Measurements from ENCODE around the gene ARL15.

DNA sequence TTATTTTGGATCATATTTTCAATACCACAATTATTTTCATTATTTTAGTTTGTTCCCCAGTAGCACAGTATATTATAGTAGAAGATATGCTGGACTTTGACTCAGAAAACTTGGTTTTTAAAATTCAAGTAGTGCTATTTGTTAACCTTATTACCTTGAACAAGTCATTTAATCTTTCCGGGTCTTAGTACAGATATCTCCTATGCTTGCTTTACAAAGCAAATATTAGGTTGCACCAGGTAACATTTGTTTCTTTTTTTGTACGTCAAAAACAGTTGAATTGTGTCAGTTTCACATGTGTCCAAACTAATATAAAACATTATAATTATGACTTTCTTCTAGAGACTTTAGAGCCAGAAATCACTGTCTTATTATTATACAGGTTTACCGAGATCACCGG is 338.1 kb downstream of the ARL15 start:
- TF ChIP-seq, protein P1, sequence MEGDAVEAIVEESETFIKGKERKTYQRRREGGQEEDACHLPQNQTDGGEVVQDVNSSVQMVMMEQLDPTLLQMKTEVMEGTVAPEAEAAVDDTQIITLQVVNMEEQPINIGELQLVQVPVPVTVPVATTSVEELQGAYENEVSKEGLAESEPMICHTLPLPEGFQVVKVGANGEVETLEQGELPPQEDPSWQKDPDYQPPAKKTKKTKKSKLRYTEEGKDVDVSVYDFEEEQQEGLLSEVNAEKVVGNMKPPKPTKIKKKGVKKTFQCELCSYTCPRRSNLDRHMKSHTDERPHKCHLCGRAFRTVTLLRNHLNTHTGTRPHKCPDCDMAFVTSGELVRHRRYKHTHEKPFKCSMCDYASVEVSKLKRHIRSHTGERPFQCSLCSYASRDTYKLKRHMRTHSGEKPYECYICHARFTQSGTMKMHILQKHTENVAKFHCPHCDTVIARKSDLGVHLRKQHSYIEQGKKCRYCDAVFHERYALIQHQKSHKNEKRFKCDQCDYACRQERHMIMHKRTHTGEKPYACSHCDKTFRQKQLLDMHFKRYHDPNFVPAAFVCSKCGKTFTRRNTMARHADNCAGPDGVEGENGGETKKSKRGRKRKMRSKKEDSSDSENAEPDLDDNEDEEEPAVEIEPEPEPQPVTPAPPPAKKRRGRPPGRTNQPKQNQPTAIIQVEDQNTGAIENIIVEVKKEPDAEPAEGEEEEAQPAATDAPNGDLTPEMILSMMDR (IDR thresholded peaks at IDR 0.05; ENCODE audit: borderline replicate concordance, extremely low read depth, low read length, poor library complexity, severe bottlenecking): no peak
- TF ChIP-seq EZH2 (IDR thresholded peaks at IDR 0.05; ENCODE audit: borderline replicate concordance, low read depth, low read length, severe bottlenecking): no peak
